Type B pancreatic cell (in vitro differentiated cells): ENCODE results near the gene CCDC80. TPM values are rescaled to one million over a fixed set of nuclear protein-coding genes. Genes with fewer than 3 reads are reported as not detected.
"Not testable (repeated sequence)": the region's sequence is repeated elsewhere in the genome, so short reads cannot be mapped to it uniquely, and the experiment has no call there.

Source experiments
- DNase-seq: peaks from one replicate; pipeline ENCODE4 v3.0.0; 2021; ENCODE audit warnings: mixed read lengths; ENCODE audit not compliant: unreplicated experiment; ENCODE audit errors: extremely low spot score
- H3K27ac Mint-ChIP-seq: 2 replicates; pipeline ENCODE4 v1.8.0; 2021; ENCODE audit warnings: mild to moderate bottlenecking, mixed read lengths
- H3K27me3 Mint-ChIP-seq: 2 replicates; pipeline ENCODE4 v1.8.0; 2021; ENCODE audit warnings: mixed read lengths
- H3K36me3 Mint-ChIP-seq: 2 replicates; pipeline ENCODE4 v1.8.0; 2021; ENCODE audit warnings: mixed read lengths
- H3K4me1 Mint-ChIP-seq: one replicate; pipeline ENCODE4 v1.8.0; 2021; ENCODE audit warnings: mixed read lengths; ENCODE audit not compliant: unreplicated experiment
- H3K4me3 Mint-ChIP-seq: 2 replicates; pipeline ENCODE4 v1.8.0; 2021; ENCODE audit warnings: mild to moderate bottlenecking, mixed read lengths
- H3K9me3 Mint-ChIP-seq: 2 replicates; pipeline ENCODE4 v1.8.0; 2021; ENCODE audit warnings: mixed read lengths
- CTCF ChIP-seq: fragments of 200-600 bp; sonication (generic); conservative IDR thresholded peaks from 2 replicates; pipeline ENCODE4 v1.5.0; 2021; ENCODE audit warnings: antibody characterized with exemption, mild to moderate bottlenecking
- total RNA-seq: library from RNA; stranded (reverse); gene quantifications from 2 replicates; pipeline ENCODE4 v1.2.1, GENCODE V29; 2021; ENCODE audit warnings: low replicate concordance

The CCDC80 gene
- total RNA-seq, 1 donor from 2014 or later: 174 TPM

- no peak overlapping the region for H3K27ac Mint-ChIP-seq
- DNase-seq: no peak
- peaks cover 22% of the 10 kb centered on the region for H3K36me3 Mint-ChIP-seq
- TF ChIP-seq CTCF: no peak
- no peak overlapping the region for H3K4me3 Mint-ChIP-seq
- no peaks in the 10 kb centered on the region for H3K9me3 Mint-ChIP-seq
- H3K27me3 Mint-ChIP-seq: no peaks in the 10 kb centered on the region
- H3K4me1 Mint-ChIP-seq: peaks cover 3% of the 10 kb centered on the region
Observed at GRCh38 chr3:112568642-112569041, 72.3 kb downstream of the CCDC80 start.

- Mint-ChIP-seq H3K36me3 (peaks cover 12% of the 10 kb centered on the region), H3K4me3 (no peak overlapping the region), H3K9me3 (no peaks in the 10 kb centered on the region), H3K4me1 (peaks cover 11% of the 10 kb centered on the region), H3K27ac (no peak overlapping the region), H3K27me3 (no peaks in the 10 kb centered on the region)
- DNase-seq: no peak
- TF ChIP-seq CTCF: no peak
Observed at GRCh38 chr3:112564940-112565305, 76.0 kb downstream of the CCDC80 start.

- not testable (repeated sequence) for H3K27me3 Mint-ChIP-seq, H3K9me3 Mint-ChIP-seq, DNase-seq, H3K27ac Mint-ChIP-seq
- peak overlapping the region; percentile 66 for H3K4me3 Mint-ChIP-seq
- H3K36me3 Mint-ChIP-seq: peaks cover 12% of the 10 kb centered on the region
- H3K4me1 Mint-ChIP-seq: peaks cover 16% of the 10 kb centered on the region
Observed at GRCh38 chr3:112564247-112564939, 76.5 kb downstream of the CCDC80 start.

- Mint-ChIP-seq H3K4me1 (peaks cover 16% of the 10 kb centered on the region), H3K27ac (peak within 1 kb of the TSS; percentile 100), H3K27me3 (no peaks in the 10 kb centered on the region), H3K9me3 (no peaks in the 10 kb centered on the region), H3K4me3 (peak within 1 kb of the TSS; percentile 99), H3K36me3 (peaks cover 16% of the 10 kb centered on the region)
- TF ChIP-seq CTCF: peak; percentile 25
- peak; percentile 99 for DNase-seq
Observed at GRCh38 chr3:112561734-112562529, 79.0 kb downstream of the CCDC80 start, which contains the start of the genes ATG3 and SLC35A5. ATG3 (minus strand) TSS chr3:112561962; CDS start chr3:112561528, 434 bp downstream. SLC35A5 (plus strand) TSS chr3:112562045; CDS start chr3:112563404, 1,359 bp downstream.

GRCh38 chr3:112561484-112561733 is 79.5 kb downstream of the CCDC80 start:
- Mint-ChIP-seq H3K4me3 (peak overlapping the region; percentile 99), H3K4me1 (peaks cover 16% of the 10 kb centered on the region), H3K27me3 (no peaks in the 10 kb centered on the region), H3K27ac (peak overlapping the region; percentile 100), H3K36me3 (peaks cover 12% of the 10 kb centered on the region), H3K9me3 (no peaks in the 10 kb centered on the region)
- no peak for DNase-seq
- TF ChIP-seq CTCF: no peak
